EL (cell line): ENCODE measurements around the gene RNPEP.
A peak's percentile ranks its signal among the peaks of the same experiment; 100 is the strongest.
"Not testable (repeated sequence)": the region's sequence is repeated elsewhere in the genome, so short reads cannot be mapped to it uniquely, and the experiment has no call there.

Experiments used
- DNase-seq: peaks from one replicate; pipeline ENCODE4 v3.0.0-alpha.2; 2016

RNPEP gene

DNA sequence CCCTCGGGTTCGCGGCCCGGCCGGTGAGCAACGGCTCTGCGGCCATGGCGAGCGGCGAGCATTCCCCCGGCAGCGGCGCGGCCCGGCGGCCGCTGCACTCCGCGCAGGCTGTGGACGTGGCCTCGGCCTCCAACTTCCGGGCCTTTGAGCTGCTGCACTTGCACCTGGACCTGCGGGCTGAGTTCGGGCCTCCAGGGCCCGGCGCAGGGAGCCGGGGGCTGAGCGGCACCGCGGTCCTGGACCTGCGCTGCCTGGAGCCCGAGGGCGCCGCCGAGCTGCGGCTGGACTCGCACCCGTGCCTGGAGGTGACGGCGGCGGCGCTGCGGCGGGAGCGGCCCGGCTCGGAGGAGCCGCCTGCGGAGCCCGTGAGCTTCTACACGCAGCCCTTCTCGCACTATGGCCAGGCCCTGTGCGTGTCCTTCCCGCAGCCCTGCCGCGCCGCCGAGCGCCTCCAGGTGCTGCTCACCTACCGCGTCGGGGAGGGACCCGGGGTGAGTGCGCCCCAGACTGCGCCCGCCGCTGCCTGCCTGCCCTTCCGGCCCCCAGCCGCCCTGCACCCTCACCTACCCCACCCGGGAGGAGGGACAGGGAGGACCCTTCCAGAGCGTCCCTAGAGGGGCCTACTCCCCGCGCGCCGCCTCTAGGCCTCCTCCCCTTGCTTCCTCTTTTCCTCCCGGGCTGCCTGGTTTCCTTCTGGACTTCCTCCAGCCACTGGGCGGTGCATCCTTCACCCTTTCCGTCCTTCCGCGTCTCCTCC is at the start of gene RNPEP:
Gene RNPEP, plus strand, starts transcription at position 26 of the 757 bp plus-strand sequence. Its CDS starts 19 bp downstream, at position 45.
- DNase-seq = peak; percentile 91

- peak; percentile 72 for DNase-seq
Measured at GRCh38 chr1:201933840-201934430, 48.5 kb upstream of the RNPEP start.

- peak; percentile 81 for DNase-seq
Measured at GRCh38 chr1:201937624-201938213, 44.7 kb upstream of the RNPEP start.

DNA sequence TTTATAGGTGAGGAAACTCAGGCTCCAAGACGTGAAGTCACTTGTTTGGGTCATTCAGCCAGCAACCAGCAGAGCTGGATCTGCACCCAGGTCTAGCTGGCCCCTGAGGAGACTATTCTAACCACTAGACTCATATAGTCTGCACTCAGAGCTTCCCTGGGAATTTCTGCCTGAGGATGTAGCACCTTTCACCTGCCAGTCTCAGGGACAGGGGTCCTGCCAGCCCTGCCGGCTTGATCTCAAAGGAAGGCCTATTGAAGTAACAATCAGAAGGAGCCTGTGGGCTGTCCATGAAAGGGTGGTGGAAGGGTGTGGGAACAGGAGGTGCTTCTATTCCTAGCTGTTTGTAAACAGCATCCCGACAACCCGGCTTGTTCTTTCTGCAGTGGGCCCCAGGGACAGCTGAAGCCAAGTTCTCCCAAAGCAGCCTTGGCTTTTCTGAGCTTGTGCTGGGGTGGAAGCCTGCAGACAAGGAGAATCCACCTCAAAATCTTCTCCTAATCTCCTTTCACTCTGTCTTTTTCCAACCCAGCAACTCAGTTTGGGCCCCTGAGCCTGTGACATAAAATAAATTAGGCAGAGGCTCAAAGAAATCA is 43.9 kb upstream of the RNPEP start:
- no peak for DNase-seq

DNA sequence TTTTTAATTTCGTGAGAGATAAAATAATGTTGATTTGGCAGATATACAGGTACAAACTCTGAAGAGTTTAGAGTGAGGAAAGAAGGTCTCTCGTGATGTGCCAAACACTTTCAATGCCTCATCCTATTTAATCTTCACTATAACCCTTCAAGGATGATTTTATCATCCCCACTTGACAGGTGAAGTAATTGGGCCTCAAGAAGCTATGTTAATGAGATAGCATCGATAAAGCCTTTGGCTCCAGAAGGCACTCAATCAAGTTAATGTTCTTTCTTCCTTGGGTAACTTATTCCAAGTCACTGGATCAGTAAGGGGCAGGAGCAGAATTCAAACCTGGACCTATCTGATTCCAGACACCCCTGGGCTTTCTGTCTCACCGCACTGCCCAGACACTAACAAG is 43.3 kb upstream of the RNPEP start:
- DNase-seq = no peak

GRCh38 chr1:201939574-201939973 is 42.9 kb upstream of the RNPEP start:
- no peak for DNase-seq

GRCh38 chr1:201940316-201940715 is 42.1 kb upstream of the RNPEP start:
- DNase-seq = not testable (repeated sequence)

- no peak for DNase-seq
Measured at GRCh38 chr1:201941420-201942128, 40.9 kb upstream of the RNPEP start.

- no peak for DNase-seq
Measured at GRCh38 chr1:201942129-201942495, 40.3 kb upstream of the RNPEP start.

DNA sequence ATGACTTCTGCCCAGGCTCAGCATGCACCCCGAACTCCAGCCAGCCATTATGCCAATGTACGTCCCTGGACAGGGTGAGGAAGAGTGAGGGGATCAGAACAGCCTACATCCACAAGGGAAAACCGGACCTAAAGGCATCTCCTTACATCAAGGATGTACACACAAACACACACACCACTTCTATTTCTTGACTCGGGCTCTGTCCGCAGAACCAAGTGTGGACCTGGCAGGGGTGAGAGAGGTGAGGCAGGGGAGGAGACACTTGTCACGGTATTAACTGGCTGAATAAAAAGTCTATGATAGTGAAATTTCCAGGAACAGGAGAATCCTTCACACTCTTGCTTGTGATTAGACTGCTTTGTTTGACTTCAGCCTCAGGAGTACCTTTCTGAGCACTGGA is 38.4 kb upstream of the RNPEP start:
- no peak for DNase-seq

GRCh38 chr1:201944639-201945038 is 37.8 kb upstream of the RNPEP start:
- no peak for DNase-seq

GRCh38 chr1:201945157-201945556 is 37.3 kb upstream of the RNPEP start:
- no peak for DNase-seq

DNA sequence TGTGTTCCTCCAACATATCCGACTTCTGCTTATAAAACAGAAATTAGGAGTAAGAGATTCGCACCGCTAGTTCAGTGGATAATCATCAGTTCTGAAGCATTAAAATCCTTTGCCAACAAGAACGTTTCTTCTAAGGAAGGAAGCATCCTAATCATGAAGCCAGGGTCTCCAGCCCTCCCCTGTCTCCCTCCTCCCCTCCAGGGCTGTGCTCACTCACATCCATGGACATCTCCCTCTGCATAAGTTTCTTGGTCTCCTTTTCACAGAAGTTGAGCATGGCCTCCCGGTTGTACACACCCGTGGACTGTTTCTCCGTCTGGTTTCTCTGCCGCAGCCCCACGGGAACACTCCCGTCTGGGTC is 36.6 kb upstream of the RNPEP start:
- no peak for DNase-seq

GRCh38 chr1:201946224-201946908 is 36.1 kb upstream of the RNPEP start, which contains the start of gene LMOD1:
Gene LMOD1 (minus strand): TSS chr1:201946548. CDS start chr1:201946340, 208 bp downstream.
- DNase-seq = peak; percentile 95

DNA sequence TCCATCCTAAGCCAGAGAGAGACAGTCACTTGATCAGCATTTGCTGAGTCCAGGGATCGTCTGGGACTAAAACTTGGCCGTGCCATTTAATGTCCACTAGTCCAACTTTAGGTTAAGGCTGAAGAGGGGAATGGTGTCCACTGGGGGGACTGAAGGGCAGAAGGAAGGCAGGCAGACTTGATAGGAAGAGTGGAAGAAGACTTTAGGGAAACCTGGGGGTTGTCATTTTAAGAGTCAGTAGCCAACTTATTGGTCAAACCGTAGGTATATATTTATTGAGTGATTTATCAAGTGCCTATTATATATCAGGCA is 34.8 kb upstream of the RNPEP start:
- peak; percentile 15 for DNase-seq

- no peak for DNase-seq
Measured at GRCh38 chr1:201949491-201949890, 33.0 kb upstream of the RNPEP start.

- no peak for DNase-seq
Measured at GRCh38 chr1:201954263-201955008, 28.0 kb upstream of the RNPEP start.

GRCh38 chr1:201955009-201955728 is 27.3 kb upstream of the RNPEP start, which contains the start of gene TIMM17A:
Gene TIMM17A (plus strand): TSS chr1:201955503. CDS start chr1:201955527, 24 bp downstream.
- peak; percentile 99 for DNase-seq

- DNase-seq = no peak
Measured at GRCh38 chr1:201955729-201956143, 26.7 kb upstream of the RNPEP start.

- no peak for DNase-seq
Measured at GRCh38 chr1:201958348-201958747, 24.1 kb upstream of the RNPEP start.

GRCh38 chr1:201962382-201962781 is 20.1 kb upstream of the RNPEP start:
- not testable (repeated sequence) for DNase-seq
